Transverse colon (tissue), 4 donors: ENCODE results near the gene CHN1. TPM values are rescaled to one million over a fixed set of nuclear protein-coding genes. Genes with fewer than 3 reads are reported as not detected.

Experiments used
- DNase-seq: peaks from one replicate; pipeline ENCODE4 v3.0.0-alpha.2; 2019
- H3K27ac ChIP-seq, 4 donors: fragments of 200-600 bp; sonication (generic); 2 replicates each; pipeline ENCODE4 v1.5.1; 2016 to 2018; ENCODE audit warnings: inconsistent platforms in 4 of 4
- H3K27me3 ChIP-seq: fragments of 200-600 bp; sonication (generic); 2 replicates; pipeline ENCODE4 v1.5.1; 2017; ENCODE audit warnings: inconsistent platforms
- H3K36me3 ChIP-seq, 4 donors: fragments of 200-600 bp; sonication (generic); 2 replicates each; pipeline ENCODE4 v1.5.1; 2017 to 2019; ENCODE audit warnings: inconsistent platforms in 4 of 4
- H3K4me1 ChIP-seq, 4 donors: fragments of 200-600 bp; sonication (generic); 2 replicates each; pipeline ENCODE4 v1.5.1; 2017 to 2020; ENCODE audit warnings: inconsistent platforms in 4 of 4
- H3K4me3 ChIP-seq, 4 donors: fragments of 200-600 bp; sonication (generic); 1 replicate in 1 of 4; 2 replicates in 3 of 4; pipeline versions ENCODE4 v1.5.1 to v1.6.1; 2017 to 2019; ENCODE audit warnings: inconsistent platforms in 4 of 4
- H3K9me3 ChIP-seq, 2 donors: fragments of 200-600 bp; sonication (generic); 2 replicates each; pipeline ENCODE4 v1.5.1; 2017 to 2019; ENCODE audit warnings: inconsistent platforms in 2 of 2
- CTCF ChIP-seq, 5 experiments: fragments of 200-600 bp in 3 of 5; fragments of 450-650 bp in 2 of 5; sonication (generic) in 3 of 5; IDR thresholded peaks; 1 replicate in 2 of 5; 2 replicates in 3 of 5; pipeline ENCODE4 v1.5.1; 2016 to 2017; ENCODE audit warnings: antibody characterized with exemption in 5 of 5, inconsistent platforms in 3 of 5, mild to moderate bottlenecking in 2 of 5, moderate library complexity in 1 of 5
- EP300 ChIP-seq: sonication (generic); formaldehyde crosslinking; IDR thresholded peaks from one replicate; pipeline ENCODE4 v1.6.1; 2017; ENCODE audit warnings: antibody characterized with exemption, low read depth
- POLR2A ChIP-seq: fragments of 450-650 bp; IDR thresholded peaks from one replicate; pipeline ENCODE4 v1.6.1; 2016; ENCODE audit warnings: antibody characterized with exemption, mild to moderate bottlenecking, moderate library complexity
- POLR2AphosphoS5 ChIP-seq, 3 donors: sonication (generic); formaldehyde crosslinking; IDR thresholded peaks; one replicate each; pipeline ENCODE4 v1.6.1; 2016; ENCODE audit warnings: antibody characterized with exemption in 3 of 3
- WGBS, 2 donors: methylation state at CpG; one replicate each; pipeline ENCODE4 v1.1.5; 2018; ENCODE audit warnings: low coverage in 1 of 2; 5-methylcytosine and 5-hydroxymethylcytosine counted together
- in situ Hi-C, 4 donors: fragments of 200-750 bp; cut with MboI; loops; one replicate each; pipeline versions ENCODE4 v1.15.0 to v1.15.1; 2017; ENCODE audit warnings: low sequenced_read_pairs in 3 of 4, low pct_ligation_motif_present in 1 of 4, low pct_unique_long_range_greater_than_20kb in 1 of 4
- intact Hi-C: fragments of 100-400 bp; cut with DNase I; formaldehyde crosslinking; loops from one replicate; pipeline ENCODE4 v1.15.1; 2023; ENCODE audit warnings: low total_unique reads
- total RNA-seq, 4 donors: library from RNA; depleted of rRNA; stranded (reverse); fragments of >200 nt; gene quantifications; one replicate each; pipeline ENCODE4 v1.1.0, GENCODE V29; 2016

Gene CHN1
- total RNA-seq, 4 donors from 2014 or later: 1.6 to 3.2 (median 3.0) TPM; not detected in 1

- Histone ChIP-seq H3K4me1 (peaks cover 0 to 7% (median 2%) of the 10 kb centered on the region in 4 donors), H3K36me3 (no peaks in the 10 kb centered on the region), H3K27ac (no peak overlapping the region), H3K4me3 (no peak overlapping the region), H3K9me3 (no peaks in the 10 kb centered on the region), H3K27me3 (no peaks in the 10 kb centered on the region)
- DNase-seq: no peak
- WGBS, 2 donors: 80 to 95% methylated on average over 4 of the region's 4 CpGs
- in situ Hi-C loops (no loop called here), intact Hi-C loops (no loop called here)
- no peak for TF ChIP-seq CTCF (IDR thresholded peaks at IDR 0.05)
- no peak for TF ChIP-seq EP300
- no peak for TF ChIP-seq POLR2AphosphoS5 (IDR thresholded peaks at IDR 0.05)
- no peak for TF ChIP-seq POLR2A
Measured at GRCh38 chr2:174763780-174764179, 241.4 kb downstream of the CHN1 start.

GRCh38 chr2:174762464-174762863 lies 242.7 kb downstream of the CHN1 start:
- H3K4me1 ChIP-seq: peaks cover 0 to 7% (median 2%) of the 10 kb centered on the region in 4 donors
- no peak overlapping the region for H3K27ac ChIP-seq
- WGBS, 2 donors: 73 to 79% methylated on average over 5 of the region's 5 CpGs
- DNase-seq: no peak
- TF ChIP-seq EP300: no peak
- TF ChIP-seq POLR2AphosphoS5 (IDR thresholded peaks at IDR 0.05): no peak
- no peak for TF ChIP-seq POLR2A
- no peak for TF ChIP-seq CTCF (IDR thresholded peaks at IDR 0.05)
- intact Hi-C loops: no loop called here
- H3K9me3 ChIP-seq: no peaks in the 10 kb centered on the region
- in situ Hi-C loops: no loop called here
- no peaks in the 10 kb centered on the region for H3K27me3 ChIP-seq
- H3K4me3 ChIP-seq: no peak overlapping the region
- H3K36me3 ChIP-seq: no peaks in the 10 kb centered on the region

- Histone ChIP-seq H3K4me3 (no peak overlapping the region), H3K36me3 (no peaks in the 10 kb centered on the region), H3K27ac (no peak overlapping the region), H3K27me3 (no peaks in the 10 kb centered on the region), H3K9me3 (no peaks in the 10 kb centered on the region), H3K4me1 (peaks cover 0 to 7% (median 2%) of the 10 kb centered on the region in 4 donors)
- DNase-seq: no peak
- intact Hi-C loops (no loop called here), in situ Hi-C loops (no loop called here)
- TF ChIP-seq POLR2A (no peak), CTCF (IDR thresholded peaks at IDR 0.05) (no peak), EP300 (no peak), POLR2AphosphoS5 (IDR thresholded peaks at IDR 0.05) (no peak)
Measured at GRCh38 chr2:174761837-174762236, 243.3 kb downstream of the CHN1 start.

- WGBS, 2 donors: 87 to 89% methylated on average over 3 to 5 of the region's 5 CpGs
- no peaks in the 10 kb centered on the region for H3K9me3 ChIP-seq
- no peak overlapping the region for H3K27ac ChIP-seq
- TF ChIP-seq EP300: no peak
- no peak for TF ChIP-seq POLR2AphosphoS5 (IDR thresholded peaks at IDR 0.05)
- no peak for TF ChIP-seq POLR2A
- no peak for TF ChIP-seq CTCF (IDR thresholded peaks at IDR 0.05)
- in situ Hi-C loops (no loop called here), intact Hi-C loops (no loop called here)
- DNase-seq: no peak
- H3K4me3 ChIP-seq: no peak overlapping the region
- H3K27me3 ChIP-seq: no peaks in the 10 kb centered on the region
- H3K4me1 ChIP-seq: peaks cover 0 to 7% (median 2%) of the 10 kb centered on the region in 4 donors
- H3K36me3 ChIP-seq: no peaks in the 10 kb centered on the region
Measured at GRCh38 chr2:174760845-174761473, 244.2 kb downstream of the CHN1 start.
